ENCODE data around the gene PABPN1L.

- TF ChIP-seq POLR2A (IDR thresholded peaks at IDR 0.05) (no peak), CTCF (IDR thresholded peaks at IDR 0.05) (no peak)
Measured at GRCh38 chr16:88900662-88901052, 34.2 kb upstream of the PABPN1L start.
